Upper lobe of left lung (tissue), 4 donors: ENCODE data around the gene EEIG1.

Experiments
- EP300 ChIP-seq, 4 donors: sonication (generic); formaldehyde crosslinking; IDR thresholded peaks; one replicate each; pipeline ENCODE4 v1.5.1; 2017; ENCODE audit warnings: antibody characterized with exemption in 4 of 4, control low read depth in 2 of 4
- POLR2A ChIP-seq, 4 donors: fragments of 450-650 bp; IDR thresholded peaks; one replicate each; pipeline ENCODE4 v1.5.1; 2016 to 2017; ENCODE audit warnings: antibody characterized with exemption in 4 of 4, mild to moderate bottlenecking in 2 of 4
- POLR2AphosphoS5 ChIP-seq, 2 donors: sonication (generic); formaldehyde crosslinking; IDR thresholded peaks; one replicate each; pipeline ENCODE4 v1.5.1; 2017; ENCODE audit warnings: antibody characterized with exemption in 2 of 2
- TF ChIP-seq, protein P1 (sequence below), 6 experiments: fragments of 450-650 bp in 4 of 6; fragments of 200-600 bp in 2 of 6; sonication (generic) in 2 of 6; IDR thresholded peaks; one replicate each; pipeline ENCODE4 v1.5.1; 2016 to 2019; ENCODE audit warnings: antibody characterized with exemption in 6 of 6

- TF ChIP-seq, protein P1, sequence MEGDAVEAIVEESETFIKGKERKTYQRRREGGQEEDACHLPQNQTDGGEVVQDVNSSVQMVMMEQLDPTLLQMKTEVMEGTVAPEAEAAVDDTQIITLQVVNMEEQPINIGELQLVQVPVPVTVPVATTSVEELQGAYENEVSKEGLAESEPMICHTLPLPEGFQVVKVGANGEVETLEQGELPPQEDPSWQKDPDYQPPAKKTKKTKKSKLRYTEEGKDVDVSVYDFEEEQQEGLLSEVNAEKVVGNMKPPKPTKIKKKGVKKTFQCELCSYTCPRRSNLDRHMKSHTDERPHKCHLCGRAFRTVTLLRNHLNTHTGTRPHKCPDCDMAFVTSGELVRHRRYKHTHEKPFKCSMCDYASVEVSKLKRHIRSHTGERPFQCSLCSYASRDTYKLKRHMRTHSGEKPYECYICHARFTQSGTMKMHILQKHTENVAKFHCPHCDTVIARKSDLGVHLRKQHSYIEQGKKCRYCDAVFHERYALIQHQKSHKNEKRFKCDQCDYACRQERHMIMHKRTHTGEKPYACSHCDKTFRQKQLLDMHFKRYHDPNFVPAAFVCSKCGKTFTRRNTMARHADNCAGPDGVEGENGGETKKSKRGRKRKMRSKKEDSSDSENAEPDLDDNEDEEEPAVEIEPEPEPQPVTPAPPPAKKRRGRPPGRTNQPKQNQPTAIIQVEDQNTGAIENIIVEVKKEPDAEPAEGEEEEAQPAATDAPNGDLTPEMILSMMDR (IDR thresholded peaks at IDR 0.05) = no peak
- TF ChIP-seq POLR2A (IDR thresholded peaks at IDR 0.05) (no peak), EP300 (IDR thresholded peaks at IDR 0.05) (no peak), POLR2AphosphoS5 (IDR thresholded peaks at IDR 0.05) (no peak)
Observed at GRCh38 chr9:127963041-127963358, 17.8 kb downstream of the EEIG1 start.
